GM12801 (cell line): Measurements from ENCODE around the gene RAPH1.

ENCODE experiments used
- TF ChIP-seq, protein P1 (sequence below): IDR thresholded peaks from one replicate; pipeline ENCODE4 v1.5.1; 2011; ENCODE audit warnings: control low read depth; ENCODE audit not compliant: insufficient read length; ENCODE audit errors: extremely low read depth

Gene RAPH1

GRCh38 chr2:203451011-203451410 is 84.1 kb downstream of the RAPH1 start:
- TF ChIP-seq, protein P1, sequence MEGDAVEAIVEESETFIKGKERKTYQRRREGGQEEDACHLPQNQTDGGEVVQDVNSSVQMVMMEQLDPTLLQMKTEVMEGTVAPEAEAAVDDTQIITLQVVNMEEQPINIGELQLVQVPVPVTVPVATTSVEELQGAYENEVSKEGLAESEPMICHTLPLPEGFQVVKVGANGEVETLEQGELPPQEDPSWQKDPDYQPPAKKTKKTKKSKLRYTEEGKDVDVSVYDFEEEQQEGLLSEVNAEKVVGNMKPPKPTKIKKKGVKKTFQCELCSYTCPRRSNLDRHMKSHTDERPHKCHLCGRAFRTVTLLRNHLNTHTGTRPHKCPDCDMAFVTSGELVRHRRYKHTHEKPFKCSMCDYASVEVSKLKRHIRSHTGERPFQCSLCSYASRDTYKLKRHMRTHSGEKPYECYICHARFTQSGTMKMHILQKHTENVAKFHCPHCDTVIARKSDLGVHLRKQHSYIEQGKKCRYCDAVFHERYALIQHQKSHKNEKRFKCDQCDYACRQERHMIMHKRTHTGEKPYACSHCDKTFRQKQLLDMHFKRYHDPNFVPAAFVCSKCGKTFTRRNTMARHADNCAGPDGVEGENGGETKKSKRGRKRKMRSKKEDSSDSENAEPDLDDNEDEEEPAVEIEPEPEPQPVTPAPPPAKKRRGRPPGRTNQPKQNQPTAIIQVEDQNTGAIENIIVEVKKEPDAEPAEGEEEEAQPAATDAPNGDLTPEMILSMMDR = no peak

DNA sequence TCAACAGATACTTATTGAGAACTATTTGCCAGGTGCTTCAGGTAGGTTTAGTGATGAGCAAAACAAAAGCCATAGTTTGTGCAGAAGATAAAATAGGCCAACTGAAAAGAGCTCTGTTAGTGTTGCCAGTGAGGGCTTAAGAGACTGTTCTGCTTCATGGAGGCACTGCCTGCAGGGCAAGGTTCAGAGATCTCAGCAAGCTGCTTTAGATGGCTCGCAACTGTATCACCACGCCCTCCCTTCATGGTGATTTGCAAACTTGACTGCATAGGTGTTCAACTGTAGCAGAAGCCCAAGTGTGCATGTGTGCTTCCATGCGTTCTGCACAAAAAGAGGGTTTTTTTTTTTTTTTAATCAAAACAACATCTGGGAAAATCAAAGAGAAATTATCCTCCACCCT is 84.5 kb downstream of the RAPH1 start:
- TF ChIP-seq, protein P1 = no peak

DNA sequence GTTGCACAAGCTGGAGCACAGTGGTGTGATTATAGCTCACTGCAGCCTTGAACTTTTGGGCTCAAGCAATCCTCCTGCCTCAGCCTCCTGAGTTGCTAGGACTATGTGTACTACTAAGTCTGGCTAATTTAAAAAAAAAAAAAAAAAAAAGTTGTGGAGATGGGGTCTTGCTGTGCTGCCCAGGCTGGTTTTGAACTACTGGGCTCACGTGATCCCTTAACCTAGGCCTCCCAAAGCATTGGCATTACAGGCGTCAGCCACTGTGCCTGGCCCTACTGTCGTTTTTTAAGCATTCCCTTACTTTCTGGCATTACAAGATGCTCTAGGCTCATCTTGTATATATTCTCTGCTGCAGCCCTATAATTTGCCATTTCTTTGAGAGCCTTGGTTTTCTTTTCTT is 88.3 kb downstream of the RAPH1 start:
- TF ChIP-seq, protein P1 = no peak

DNA sequence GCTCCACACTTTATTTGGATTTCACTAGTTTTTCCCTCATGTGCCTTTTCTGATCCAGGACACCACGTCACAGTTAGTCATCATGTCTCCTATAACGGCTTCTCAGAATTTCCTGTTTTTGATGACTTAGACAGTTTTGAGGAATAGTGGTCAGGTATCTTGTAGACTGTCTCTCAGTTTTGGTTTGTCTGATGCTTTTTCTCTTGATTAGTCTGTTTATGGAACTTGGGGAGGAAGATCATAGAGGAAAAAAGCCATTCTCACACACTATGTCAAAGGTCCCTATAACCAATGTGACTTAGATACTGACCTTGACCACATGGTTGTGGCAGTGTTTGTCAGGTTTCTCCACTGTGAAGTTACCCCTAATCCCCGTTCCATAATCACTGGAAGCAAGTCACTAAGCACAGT is 89.0 kb downstream of the RAPH1 start:
- TF ChIP-seq, protein P1 = no peak

- TF ChIP-seq, protein P1 = no peak
Measured at GRCh38 chr2:203444738-203445137, 90.4 kb downstream of the RAPH1 start.

GRCh38 chr2:203442463-203442862 is 92.6 kb downstream of the RAPH1 start:
- TF ChIP-seq, protein P1 = no peak

GRCh38 chr2:203441463-203441862 is 93.6 kb downstream of the RAPH1 start:
- TF ChIP-seq, protein P1 = no peak

GRCh38 chr2:203440671-203441070 is 94.4 kb downstream of the RAPH1 start:
- TF ChIP-seq, protein P1 = no peak
